H9 (cell line): ENCODE results near the gene CPE. TPM values are rescaled to one million over a fixed set of nuclear protein-coding genes. Genes with fewer than 3 reads are reported as not detected.

Experiments
- DNase-seq: peaks from one replicate; pipeline ENCODE4 v3.0.0-alpha.2; 2017
- H2AFZ ChIP-seq: one replicate; pipeline ENCODE4 v1.6.1; 2013; ENCODE audit warnings: mild to moderate bottlenecking, low read length, control low read depth, moderate library complexity
- H2AK5ac ChIP-seq: 2 replicates; pipeline ENCODE4 v1.6.1; 2013; ENCODE audit warnings: low read length, control low read depth, mixed read lengths; ENCODE audit not compliant: insufficient read length
- H2BK120ac ChIP-seq: one replicate; pipeline ENCODE4 v1.6.1; 2013; ENCODE audit warnings: low read depth, mild to moderate bottlenecking, low read length, control low read depth, inconsistent platforms; ENCODE audit not compliant: poor library complexity, severe bottlenecking
- H2BK12ac ChIP-seq: 2 replicates; pipeline ENCODE4 v1.6.1; 2013; ENCODE audit warnings: low read length, control low read depth, mixed read lengths, low read depth; ENCODE audit not compliant: insufficient read length
- H2BK15ac ChIP-seq: 2 replicates; pipeline ENCODE4 v1.6.1; 2013; ENCODE audit warnings: low read depth, low read length, control low read depth
- H2BK20ac ChIP-seq: one replicate; pipeline ENCODE4 v1.6.1; 2013; ENCODE audit warnings: low read depth, mild to moderate bottlenecking, low read length, control low read depth, inconsistent platforms; ENCODE audit not compliant: poor library complexity, severe bottlenecking
- H2BK5ac ChIP-seq: 2 replicates; pipeline ENCODE4 v1.6.1; 2013; ENCODE audit warnings: low read length, control low read depth, mixed read lengths; ENCODE audit not compliant: insufficient read length
- H3K14ac ChIP-seq: 2 replicates; pipeline ENCODE4 v1.6.1; 2013; ENCODE audit warnings: low read length, control low read depth; ENCODE audit not compliant: insufficient read depth
- H3K18ac ChIP-seq: 2 replicates; pipeline ENCODE4 v1.6.1; 2013; ENCODE audit warnings: low read depth, mild to moderate bottlenecking, mixed read lengths, low read length, control low read depth; ENCODE audit not compliant: insufficient read length
- H3K23ac ChIP-seq: 2 replicates; pipeline ENCODE4 v1.6.1; 2013; ENCODE audit warnings: low read length, control low read depth, mixed read lengths, low read depth; ENCODE audit not compliant: insufficient read length
- H3K23me2 ChIP-seq: 2 replicates; pipeline ENCODE4 v1.6.1; 2013; ENCODE audit warnings: low read depth, mild to moderate bottlenecking, mixed read lengths, low read length, control low read depth; ENCODE audit not compliant: insufficient read length, poor library complexity, severe bottlenecking
- H3K27ac ChIP-seq: 2 replicates; pipeline ENCODE4 v1.5.1; 2013; ENCODE audit warnings: low read length, control low read depth, mixed read lengths, low read depth; ENCODE audit not compliant: insufficient read length
- H3K27me3 ChIP-seq: 2 replicates; pipeline ENCODE4 v1.6.1; 2013; ENCODE audit warnings: low read length, control low read depth, inconsistent platforms; ENCODE audit not compliant: insufficient read depth
- H3K4ac ChIP-seq: 2 replicates; pipeline ENCODE4 v1.6.1; 2013; ENCODE audit warnings: low read depth, mild to moderate bottlenecking, control low read depth, inconsistent platforms, low read length, moderate library complexity
- H3K4me1 ChIP-seq: 2 replicates; pipeline ENCODE4 v1.6.1; 2013; ENCODE audit warnings: low read length, control low read depth, inconsistent platforms; ENCODE audit not compliant: insufficient read depth
- H3K4me2 ChIP-seq: 2 replicates; pipeline ENCODE4 v1.6.1; 2013; ENCODE audit warnings: low read length, control low read depth, mixed read lengths; ENCODE audit not compliant: insufficient read length, insufficient read depth
- H3K56ac ChIP-seq: 2 replicates; pipeline ENCODE4 v1.6.1; 2013; ENCODE audit warnings: low read depth, mild to moderate bottlenecking, mixed read lengths, low read length, control low read depth; ENCODE audit not compliant: insufficient read length
- H3K79me1 ChIP-seq: 2 replicates; pipeline ENCODE4 v1.6.1; 2013; ENCODE audit warnings: low read depth, mild to moderate bottlenecking, moderate library complexity, low read length, control low read depth, inconsistent platforms; ENCODE audit not compliant: insufficient read depth, poor library complexity, severe bottlenecking
- H3K79me2 ChIP-seq: 2 replicates; pipeline ENCODE4 v1.6.1; 2013; ENCODE audit warnings: low read length, control low read depth, inconsistent platforms; ENCODE audit not compliant: insufficient read depth
- H3K9ac ChIP-seq: 2 replicates; pipeline ENCODE4 v1.6.1; 2013; ENCODE audit warnings: low read length, control low read depth, mixed read lengths; ENCODE audit not compliant: insufficient read length; ENCODE audit errors: extremely low read depth
- H3K9me3 ChIP-seq: one replicate; pipeline ENCODE4 v1.6.1; 2013; ENCODE audit warnings: low read depth, low read length, inconsistent platforms; ENCODE audit not compliant: control insufficient read depth
- H3T11ph ChIP-seq: one replicate; pipeline ENCODE4 v1.6.1; 2013; ENCODE audit warnings: mild to moderate bottlenecking, low read length, control low read depth, inconsistent platforms
- H4K20me1 ChIP-seq: one replicate; pipeline ENCODE4 v1.6.1; 2013; ENCODE audit not compliant: control insufficient read depth, insufficient read length, insufficient read depth
- H4K5ac ChIP-seq: 2 replicates; pipeline ENCODE4 v1.6.1; 2013; ENCODE audit warnings: low read depth, mild to moderate bottlenecking, mixed read lengths, low read length, control low read depth; ENCODE audit not compliant: insufficient read length
- H4K8ac ChIP-seq: replicated peaks from 2 replicates; pipeline ENCODE4 v1.6.1; 2013; ENCODE audit warnings: low read length, control low read depth, mixed read lengths, low read depth; ENCODE audit not compliant: insufficient read length
- H4K91ac ChIP-seq: 2 replicates; pipeline ENCODE4 v1.6.1; 2013; ENCODE audit warnings: low read depth, mild to moderate bottlenecking, moderate library complexity, mixed read lengths, low read length, control low read depth; ENCODE audit not compliant: insufficient read length
- H3K27ac Mint-ChIP-seq, 3 experiments: 2 replicates in 2 of 3; 3 replicates in 1 of 3; pipeline ENCODE4 v1.8.0; 2020 to 2021; ENCODE audit warnings: mixed read lengths in 3 of 3, mild to moderate bottlenecking in 1 of 3, moderate library complexity in 1 of 3
- H3K27me3 Mint-ChIP-seq: 2 replicates; pipeline ENCODE4 v1.8.0; 2021; ENCODE audit warnings: low read depth, mild to moderate bottlenecking, moderate library complexity, mixed read lengths
- H3K36me3 Mint-ChIP-seq, 3 experiments: 2 replicates in 2 of 3; 3 replicates in 1 of 3; pipeline ENCODE4 v1.8.0; 2020 to 2021; ENCODE audit warnings: low read depth in 3 of 3, mixed read lengths in 3 of 3; ENCODE audit not compliant: insufficient read depth in 1 of 3
- H3K4me1 Mint-ChIP-seq, 2 experiments: 2 replicates each; pipeline ENCODE4 v1.8.0; 2020; ENCODE audit warnings: mixed read lengths in 2 of 2
- H3K4me3 Mint-ChIP-seq, 2 experiments: 2 replicates in 1 of 2; 3 replicates in 1 of 2; pipeline ENCODE4 v1.8.0; 2020 to 2021; ENCODE audit warnings: mild to moderate bottlenecking in 2 of 2, mixed read lengths in 2 of 2, moderate library complexity in 1 of 2
- H3K9me3 Mint-ChIP-seq, 2 experiments: 2 replicates in 1 of 2; 3 replicates in 1 of 2; pipeline ENCODE4 v1.8.0; 2020; ENCODE audit warnings: mild to moderate bottlenecking in 2 of 2, mixed read lengths in 2 of 2, moderate library complexity in 1 of 2
- CTCF ChIP-seq: fragments of 200-600 bp; sonication (generic); conservative IDR thresholded peaks from 3 replicates; pipeline ENCODE4 v1.8.0; 2021; ENCODE audit warnings: antibody characterized with exemption, mild to moderate bottlenecking
- WGBS: extraction: QIAGEN DNeasy Blood & Tissue Kit; methylation state at CpG from one replicate; pipeline ENCODE4 v1.1.7; 2013; ENCODE audit warnings: missing lambda C conversion rate, low lambda C conversion rate, mixed read lengths; ENCODE audit not compliant: insufficient read length; ENCODE audit errors: extremely low coverage; 5-methylcytosine and 5-hydroxymethylcytosine counted together
- total RNA-seq: library from RNA; stranded (reverse); gene quantifications from 2 replicates; pipeline ENCODE4 v1.2.1, GENCODE V29; 2021

Gene CPE
- total RNA-seq, 1 experiment from 2014 or later = 10.0 TPM

- H3K9me3 Mint-ChIP-seq = peaks cover 35 to 60% of the 10 kb centered on the region in 2 experiments
- no peak overlapping the region; a peak in 1 of 7 replicates for H3K27ac Mint-ChIP-seq
- no peaks in the 10 kb centered on the region for H4K20me1 ChIP-seq
- H3K14ac ChIP-seq = no peak overlapping the region
- no peak overlapping the region for H2BK15ac ChIP-seq
- peaks cover 32 to 48% (median 43%) of the 10 kb centered on the region in 3 experiments for H3K36me3 Mint-ChIP-seq
- H2BK12ac ChIP-seq = no peak overlapping the region
- H3K4me1 Mint-ChIP-seq = no peaks in the 10 kb centered on the region
- H3T11ph ChIP-seq = no peak overlapping the region
- no peaks in the 10 kb centered on the region for H3K79me1 ChIP-seq
- H2BK120ac ChIP-seq = no peak overlapping the region
- DNase-seq = no peak
- H3K27me3 Mint-ChIP-seq = no peaks in the 10 kb centered on the region; the same call in 1 of the 2 replicates
- no peak overlapping the region for H2BK5ac ChIP-seq
- no peak overlapping the region for H2AK5ac ChIP-seq
- H2BK20ac ChIP-seq = no peak overlapping the region
- H2AFZ ChIP-seq = no peak overlapping the region
- no peak overlapping the region for H3K23ac ChIP-seq
- no peak overlapping the region for H3K18ac ChIP-seq
- no peak overlapping the region for H4K91ac ChIP-seq
- H3K56ac ChIP-seq = no peak overlapping the region
- no peak for TF ChIP-seq CTCF
- H3K27me3 ChIP-seq = no peaks in the 10 kb centered on the region
- H3K9ac ChIP-seq = no peak overlapping the region
- no peak overlapping the region for H4K5ac ChIP-seq
- no peak overlapping the region for H3K27ac ChIP-seq
- no peak overlapping the region for H3K4ac ChIP-seq
- no peaks in the 10 kb centered on the region for H3K23me2 ChIP-seq
- no CpG with 5 or more reads among the region's 4 CpGs for WGBS
- no peaks in the 10 kb centered on the region for H3K79me2 ChIP-seq
- peaks cover 38% of the 10 kb centered on the region for H3K9me3 ChIP-seq
- no peak overlapping the region for H4K8ac ChIP-seq
- H3K4me2 ChIP-seq = no peak overlapping the region
- H3K4me3 Mint-ChIP-seq = no peak overlapping the region
- no peaks in the 10 kb centered on the region for H3K4me1 ChIP-seq
These were observed 96.9 kb downstream of the CPE start for GRCh38 chr4:165475706-165476070.
